GM19397 (cell line): ENCODE results near the gene SPHK2.
A peak's percentile ranks its signal among the peaks of the same experiment; 100 is the strongest.
"Not testable (repeated sequence)": the region's sequence is repeated elsewhere in the genome, so short reads cannot be mapped to it uniquely, and the experiment has no call there.

Experiments used
- ATAC-seq: cut with Tn5 transposase; IDR thresholded peaks from one replicate; pipeline ENCODE4 v1.9.1; 2021; ENCODE audit warnings: mild to moderate bottlenecking, moderate library complexity; ENCODE audit not compliant: unreplicated experiment

Gene SPHK2

GRCh38 chr19:48618916-48619691, at the start of gene SPHK2, which contains the start of gene RPL18:
Gene SPHK2 (plus strand): TSS chr19:48619506. CDS start chr19:48620515, 1,009 bp downstream.
Gene RPL18 (minus strand): TSS chr19:48619178. CDS start chr19:48619143, 35 bp downstream.
- ATAC-seq, result peak; percentile 77

- ATAC-seq, result no peak
These were observed 49.5 kb upstream of the SPHK2 start for GRCh38 chr19:48569814-48570213.

- ATAC-seq, result no peak
These were observed 47.7 kb upstream of the SPHK2 start for GRCh38 chr19:48571378-48572162.

- ATAC-seq, result no peak
These were observed 46.2 kb upstream of the SPHK2 start for GRCh38 chr19:48573163-48573505.

GRCh38 chr19:48575931-48576622, 43.2 kb upstream of the SPHK2 start:
- no peak for ATAC-seq

- not testable (repeated sequence) for ATAC-seq
These were observed 41.4 kb upstream of the SPHK2 start for GRCh38 chr19:48577908-48578307.

GRCh38 chr19:48578891-48579290, 40.4 kb upstream of the SPHK2 start:
- no peak for ATAC-seq

- no peak for ATAC-seq
These were observed 37.1 kb upstream of the SPHK2 start for GRCh38 chr19:48582168-48582567.

- no peak for ATAC-seq
These were observed 31.9 kb upstream of the SPHK2 start for GRCh38 chr19:48587387-48587786.

- no peak for ATAC-seq
These were observed 30.5 kb upstream of the SPHK2 start for GRCh38 chr19:48588670-48589401.

GRCh38 chr19:48591021-48591420, 28.3 kb upstream of the SPHK2 start:
- no peak for ATAC-seq

GRCh38 chr19:48595171-48595570, 24.1 kb upstream of the SPHK2 start:
- no peak for ATAC-seq

GRCh38 chr19:48595833-48596232, 23.5 kb upstream of the SPHK2 start:
- no peak for ATAC-seq

GRCh38 chr19:48596237-48596636, 23.1 kb upstream of the SPHK2 start:
- ATAC-seq, result no peak

- no peak for ATAC-seq
These were observed 22.4 kb upstream of the SPHK2 start for GRCh38 chr19:48596679-48597465.

GRCh38 chr19:48598996-48599700, 20.2 kb upstream of the SPHK2 start:
- ATAC-seq, result no peak

GRCh38 chr19:48600679-48601417, 18.5 kb upstream of the SPHK2 start:
- no peak for ATAC-seq

- no peak for ATAC-seq
These were observed 16.3 kb upstream of the SPHK2 start for GRCh38 chr19:48603001-48603400.

GRCh38 chr19:48603449-48603848, 15.9 kb upstream of the SPHK2 start:
- ATAC-seq, result no peak
